HG02885 (cell line): ENCODE results near the gene CAMTA1.
"Not testable (repeated sequence)": the region's sequence is repeated elsewhere in the genome, so short reads cannot be mapped to it uniquely, and the experiment has no call there.

ENCODE experiments used
- ATAC-seq: cut with Tn5 transposase; IDR thresholded peaks from one replicate; pipeline ENCODE4 v1.9.1; 2021; ENCODE audit warnings: mild to moderate bottlenecking; ENCODE audit not compliant: unreplicated experiment, poor library complexity

The CAMTA1 gene

GRCh38 chr1:6842301-6842700 lies 57.0 kb downstream of the CAMTA1 start:
- no peak for ATAC-seq

- not testable (repeated sequence) for ATAC-seq
Measured at GRCh38 chr1:6845786-6846185, 60.5 kb downstream of the CAMTA1 start.

- no peak for ATAC-seq
Measured at GRCh38 chr1:6848816-6849215, 63.6 kb downstream of the CAMTA1 start.

- ATAC-seq: no peak
Measured at GRCh38 chr1:6850537-6850936, 65.3 kb downstream of the CAMTA1 start.

GRCh38 chr1:6852136-6852890 lies 67.1 kb downstream of the CAMTA1 start:
- ATAC-seq: no peak

GRCh38 chr1:6854166-6854565 lies 68.9 kb downstream of the CAMTA1 start:
- no peak for ATAC-seq

- ATAC-seq: no peak
Measured at GRCh38 chr1:6857831-6858230, 72.6 kb downstream of the CAMTA1 start.

GRCh38 chr1:6858596-6858995 lies 73.3 kb downstream of the CAMTA1 start:
- no peak for ATAC-seq

GRCh38 chr1:6859415-6860343 lies 74.4 kb downstream of the CAMTA1 start:
- ATAC-seq: no peak

GRCh38 chr1:6860401-6860800 lies 75.1 kb downstream of the CAMTA1 start:
- ATAC-seq: no peak

GRCh38 chr1:6861075-6861724 lies 75.9 kb downstream of the CAMTA1 start:
- peak; percentile 34 for ATAC-seq

- ATAC-seq: no peak
Measured at GRCh38 chr1:6862906-6863305, 77.7 kb downstream of the CAMTA1 start.

- no peak for ATAC-seq
Measured at GRCh38 chr1:6864166-6864565, 78.9 kb downstream of the CAMTA1 start.

GRCh38 chr1:6866825-6867224 lies 81.6 kb downstream of the CAMTA1 start:
- no peak for ATAC-seq

- ATAC-seq: no peak
Measured at GRCh38 chr1:6867321-6867720, 82.1 kb downstream of the CAMTA1 start.

GRCh38 chr1:6867729-6868659 lies 82.7 kb downstream of the CAMTA1 start:
- ATAC-seq: no peak

- no peak for ATAC-seq
Measured at GRCh38 chr1:6868660-6869380, 83.6 kb downstream of the CAMTA1 start.

- ATAC-seq: no peak
Measured at GRCh38 chr1:6869545-6869944, 84.3 kb downstream of the CAMTA1 start.

GRCh38 chr1:6870086-6870485 lies 84.8 kb downstream of the CAMTA1 start:
- ATAC-seq: no peak
